Sigmoid colon (tissue), 7 donors: Measurements from ENCODE around the gene EP400. TPM values are rescaled to one million over a fixed set of nuclear protein-coding genes. Genes with fewer than 3 reads are reported as not detected.

Experiments
- DNase-seq: peaks from one replicate; pipeline ENCODE4 v3.0.0-alpha.2; 2019
- H3K27ac ChIP-seq, 4 donors: fragments of 200-600 bp; sonication (generic); one replicate each; pipeline ENCODE4 v1.5.1; 2016 to 2019; ENCODE audit warnings: mild to moderate bottlenecking in 1 of 4
- H3K27me3 ChIP-seq, 3 donors: fragments of 200-600 bp; sonication (generic); one replicate each; pipeline ENCODE4 v1.5.1; 2019; ENCODE audit warnings: mild to moderate bottlenecking in 1 of 3
- H3K36me3 ChIP-seq, 4 donors: fragments of 200-600 bp; sonication (generic); one replicate each; pipeline ENCODE4 v1.5.1; 2016 to 2019
- H3K4me1 ChIP-seq, 4 donors: fragments of 200-600 bp; sonication (generic); one replicate each; pipeline ENCODE4 v1.5.1; 2017 to 2019
- H3K4me3 ChIP-seq, 4 donors: fragments of 200-600 bp; sonication (generic); one replicate each; pipeline ENCODE4 v1.5.1; 2017 to 2019; ENCODE audit warnings: mild to moderate bottlenecking in 2 of 4, moderate library complexity in 1 of 4
- H3K9me3 ChIP-seq, 4 donors: fragments of 200-600 bp in 3 of 4; sonication (generic) in 3 of 4; one replicate each; pipeline versions ENCODE4 v1.5.1 to v1.6.1; 2013 to 2019
- CTCF ChIP-seq, 4 experiments: fragments of 450-650 bp in 3 of 4; fragments of 200-600 bp in 1 of 4; IDR thresholded peaks; one replicate each; pipeline ENCODE4 v1.5.1; 2016 to 2019; ENCODE audit warnings: antibody characterized with exemption in 4 of 4, mild to moderate bottlenecking in 3 of 4, moderate library complexity in 2 of 4
- EP300 ChIP-seq, 4 donors: sonication (generic); formaldehyde crosslinking; IDR thresholded peaks; one replicate each; pipeline ENCODE4 v1.6.1; 2017; ENCODE audit warnings: antibody characterized with exemption in 4 of 4
- POLR2A ChIP-seq, 2 donors: fragments of 450-650 bp; IDR thresholded peaks; one replicate each; pipeline ENCODE4 v1.6.1; 2016; ENCODE audit warnings: antibody characterized with exemption in 2 of 2, mild to moderate bottlenecking in 2 of 2, moderate library complexity in 2 of 2
- POLR2AphosphoS5 ChIP-seq, 4 donors: sonication (generic); formaldehyde crosslinking; IDR thresholded peaks; one replicate each; pipeline ENCODE4 v1.6.1; 2017; ENCODE audit warnings: antibody characterized with exemption in 4 of 4
- WGBS, 2 donors: extraction: QIAGEN DNeasy Blood & Tissue Kit; methylation state at CpG; one replicate each; pipeline ENCODE4 v1.1.7; 2013; 5-methylcytosine and 5-hydroxymethylcytosine counted together
- intact Hi-C: fragments of 100-400 bp; cut with DNase I; formaldehyde crosslinking; loops from one replicate; pipeline ENCODE4 v1.15.1; 2023
- polyA plus RNA-seq, 3 donors: library from polyadenylated mRNA; stranded (reverse); fragments of 200-250 nt; gene quantifications; one replicate each; pipeline ENCODE4 v1.2.3, GENCODE V29; 2013
- total RNA-seq, 4 donors: library from RNA; depleted of rRNA; stranded (reverse); fragments of >200 nt; gene quantifications; one replicate each; pipeline ENCODE4 v1.1.0, GENCODE V29; 2016
- donor health status: healthy with polysubstance abuse.
- donor health status: Bipolar disorder and iron deficiency.
- donor health status: healthy.

Gene EP400
- total and polyA plus RNA-seq, 7 donors = 3.2 to 35.7 (median 14.6) TPM

- Histone ChIP-seq H3K4me1 (peaks cover 0 to 19% (median 15%) of the 10 kb centered on the region in 4 donors), H3K27ac (peak overlapping the region; percentile 44 to 77 (median 71)), H3K27me3 (no peaks in the 10 kb centered on the region), H3K36me3 (peaks cover 69 to 99% (median 87%) of the 10 kb centered on the region in 4 donors), H3K4me3 (no peak overlapping the region), H3K9me3 (no peaks in the 10 kb centered on the region)
- 88 to 90% methylated on average over 22 of the region's 22 CpGs for WGBS, 2 donors
- TF ChIP-seq CTCF (IDR thresholded peaks at IDR 0.05) = no peak
- no peak for TF ChIP-seq EP300 (IDR thresholded peaks at IDR 0.05)
- no peak for TF ChIP-seq POLR2AphosphoS5 (IDR thresholded peaks at IDR 0.05)
- TF ChIP-seq POLR2A (IDR thresholded peaks at IDR 0.05) = no peak
- intact Hi-C loops = no loop called here
- DNase-seq = peak; percentile 65
These were observed 37.8 kb upstream of the EP400 start for GRCh38 chr12:131911851-131912477.

GRCh38 chr12:131912518-131913274, 37.0 kb upstream of the EP400 start:
- H3K9me3 ChIP-seq = no peaks in the 10 kb centered on the region
- WGBS, 2 donors = 82 to 83% methylated on average over 20 of the region's 20 CpGs
- TF ChIP-seq POLR2A (IDR thresholded peaks at IDR 0.05) (no peak), EP300 (IDR thresholded peaks at IDR 0.05) (peak in 1 of 4 donors; percentile 21), CTCF (IDR thresholded peaks at IDR 0.05) (no peak), POLR2AphosphoS5 (IDR thresholded peaks at IDR 0.05) (peak; percentile 23 to 72 (median 66))
- H3K27ac ChIP-seq = peak overlapping the region; percentile 44 to 77 (median 71)
- no peak overlapping the region for H3K4me3 ChIP-seq
- intact Hi-C loops = no loop called here
- H3K27me3 ChIP-seq = no peaks in the 10 kb centered on the region
- peaks cover 69 to 97% (median 83%) of the 10 kb centered on the region in 4 donors for H3K36me3 ChIP-seq
- peak; percentile 96 for DNase-seq
- peaks cover 0 to 19% (median 15%) of the 10 kb centered on the region in 4 donors for H3K4me1 ChIP-seq

- DNase-seq = no peak
- H3K36me3 ChIP-seq = peaks cover 63 to 95% (median 74%) of the 10 kb centered on the region in 4 donors
- no peaks in the 10 kb centered on the region for H3K27me3 ChIP-seq
- 90 to 94% methylated on average over 8 of the region's 8 CpGs for WGBS, 2 donors
- intact Hi-C loops = no loop called here
- H3K9me3 ChIP-seq = no peaks in the 10 kb centered on the region
- TF ChIP-seq POLR2A (IDR thresholded peaks at IDR 0.05) = no peak
- TF ChIP-seq EP300 (IDR thresholded peaks at IDR 0.05) = no peak
- TF ChIP-seq POLR2AphosphoS5 (IDR thresholded peaks at IDR 0.05) = no peak
- no peak for TF ChIP-seq CTCF (IDR thresholded peaks at IDR 0.05)
- H3K27ac ChIP-seq = no peak overlapping the region
- no peak overlapping the region for H3K4me3 ChIP-seq
- peaks cover 0 to 19% (median 15%) of the 10 kb centered on the region in 4 donors for H3K4me1 ChIP-seq
These were observed 36.1 kb upstream of the EP400 start for GRCh38 chr12:131913666-131914065.

- DNase-seq = peak; percentile 60
- intact Hi-C loops = no loop called here
- Histone ChIP-seq H3K27me3 (no peaks in the 10 kb centered on the region), H3K4me1 (peaks cover 0 to 19% (median 15%) of the 10 kb centered on the region in 4 donors), H3K36me3 (peaks cover 58 to 94% (median 72%) of the 10 kb centered on the region in 4 donors), H3K27ac (no peak overlapping the region), H3K9me3 (no peaks in the 10 kb centered on the region), H3K4me3 (no peak overlapping the region)
- 96 to 97% methylated on average over 14 of the region's 14 CpGs for WGBS, 2 donors
- no peak for TF ChIP-seq EP300 (IDR thresholded peaks at IDR 0.05)
- no peak for TF ChIP-seq POLR2AphosphoS5 (IDR thresholded peaks at IDR 0.05)
- TF ChIP-seq CTCF (IDR thresholded peaks at IDR 0.05) = no peak
- TF ChIP-seq POLR2A (IDR thresholded peaks at IDR 0.05) = no peak
These were observed 35.5 kb upstream of the EP400 start for GRCh38 chr12:131914179-131914702.
